HG03521 (cell line): ENCODE results near the gene LRRC8A.
"Not testable (repeated sequence)": the region's sequence is repeated elsewhere in the genome, so short reads cannot be mapped to it uniquely, and the experiment has no call there.

Experiments used
- ATAC-seq: cut with Tn5 transposase; IDR thresholded peaks from one replicate; pipeline ENCODE4 v1.9.1; 2021; ENCODE audit warnings: mild to moderate bottlenecking, moderate library complexity; ENCODE audit not compliant: unreplicated experiment

The LRRC8A gene

GRCh38 chr9:128881884-128882676 is at the start of gene LRRC8A, which contains the start of gene KYAT1:
LRRC8A (plus strand) TSS chr9:128882133; CDS start chr9:128907165, 25,032 bp downstream.
KYAT1 (minus strand) TSS chr9:128881950; CDS start chr9:128845405, 36,545 bp downstream.
- peak; percentile 89 for ATAC-seq

GRCh38 chr9:128833696-128834095 is 48.2 kb upstream of the LRRC8A start:
- ATAC-seq = no peak

GRCh38 chr9:128835246-128836210 is 46.4 kb upstream of the LRRC8A start:
- no peak for ATAC-seq

DNA sequence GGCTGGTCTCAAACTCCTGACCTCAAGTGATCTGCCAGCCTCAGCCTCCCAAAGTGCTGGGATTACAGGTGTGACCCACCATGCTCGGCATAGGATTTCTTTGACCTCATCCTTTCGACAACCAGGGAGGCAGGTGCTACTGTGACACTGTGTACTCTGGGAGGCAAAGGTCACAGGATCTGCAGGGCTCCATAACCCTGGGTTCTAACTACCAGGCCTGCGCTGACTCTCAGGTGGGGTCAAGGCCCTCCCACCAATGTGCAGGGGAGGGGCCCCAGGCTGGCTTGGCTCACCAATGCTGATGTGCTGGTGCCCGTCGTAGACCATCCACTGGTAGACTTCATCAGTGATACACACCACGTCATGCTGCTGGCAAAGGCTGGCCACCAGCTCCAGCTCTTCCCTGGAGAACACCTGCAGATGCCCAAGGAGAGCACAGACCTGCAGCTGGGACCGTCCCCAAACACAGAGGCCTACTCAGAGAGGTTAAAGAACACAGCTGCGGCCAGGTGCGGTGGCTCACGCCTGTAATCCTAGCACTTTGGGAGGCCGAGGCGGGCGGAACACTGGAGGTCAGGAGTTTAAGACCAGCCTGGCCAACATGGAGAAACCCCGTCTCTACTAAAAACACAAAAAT is 45.3 kb upstream of the LRRC8A start:
- no peak for ATAC-seq

DNA sequence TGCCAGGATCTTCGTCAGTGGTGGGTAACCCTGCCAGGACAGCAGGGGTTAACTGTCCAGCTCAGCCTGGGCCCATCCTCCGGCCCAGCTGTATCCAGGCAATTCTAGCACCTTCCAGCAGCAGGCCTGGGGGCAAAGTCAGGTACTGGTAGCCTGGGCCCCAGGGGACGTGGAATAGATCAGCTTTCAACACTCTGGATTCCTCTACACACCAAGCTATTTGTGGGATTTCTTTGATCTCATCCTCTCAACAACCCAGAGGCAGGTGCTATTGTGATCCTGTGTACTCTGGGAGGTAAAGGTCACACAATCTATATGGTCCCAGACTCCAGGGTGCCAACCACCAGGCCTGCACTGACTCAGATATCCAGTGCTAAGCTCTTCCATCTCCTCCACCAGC is 43.6 kb upstream of the LRRC8A start:
- no peak for ATAC-seq

DNA sequence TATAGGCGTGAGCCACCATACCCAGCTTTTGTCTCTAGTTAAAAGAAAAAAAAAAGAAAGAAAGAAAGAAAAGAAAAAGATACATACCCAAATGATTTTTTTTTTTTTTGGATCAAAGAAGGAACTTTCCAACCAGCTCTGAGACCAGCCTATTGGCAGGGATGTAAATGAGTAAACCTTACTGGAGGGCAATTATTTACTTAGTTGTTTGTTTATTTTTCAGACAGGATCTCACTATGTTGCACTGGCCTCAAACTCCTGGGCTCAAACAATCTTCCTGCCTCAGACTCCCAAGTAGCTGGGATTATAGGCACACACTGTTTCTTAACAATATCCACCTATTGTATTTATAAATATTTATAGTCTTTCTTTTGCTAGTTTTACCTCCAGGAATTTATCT is 41.4 kb upstream of the LRRC8A start:
- no peak for ATAC-seq

DNA sequence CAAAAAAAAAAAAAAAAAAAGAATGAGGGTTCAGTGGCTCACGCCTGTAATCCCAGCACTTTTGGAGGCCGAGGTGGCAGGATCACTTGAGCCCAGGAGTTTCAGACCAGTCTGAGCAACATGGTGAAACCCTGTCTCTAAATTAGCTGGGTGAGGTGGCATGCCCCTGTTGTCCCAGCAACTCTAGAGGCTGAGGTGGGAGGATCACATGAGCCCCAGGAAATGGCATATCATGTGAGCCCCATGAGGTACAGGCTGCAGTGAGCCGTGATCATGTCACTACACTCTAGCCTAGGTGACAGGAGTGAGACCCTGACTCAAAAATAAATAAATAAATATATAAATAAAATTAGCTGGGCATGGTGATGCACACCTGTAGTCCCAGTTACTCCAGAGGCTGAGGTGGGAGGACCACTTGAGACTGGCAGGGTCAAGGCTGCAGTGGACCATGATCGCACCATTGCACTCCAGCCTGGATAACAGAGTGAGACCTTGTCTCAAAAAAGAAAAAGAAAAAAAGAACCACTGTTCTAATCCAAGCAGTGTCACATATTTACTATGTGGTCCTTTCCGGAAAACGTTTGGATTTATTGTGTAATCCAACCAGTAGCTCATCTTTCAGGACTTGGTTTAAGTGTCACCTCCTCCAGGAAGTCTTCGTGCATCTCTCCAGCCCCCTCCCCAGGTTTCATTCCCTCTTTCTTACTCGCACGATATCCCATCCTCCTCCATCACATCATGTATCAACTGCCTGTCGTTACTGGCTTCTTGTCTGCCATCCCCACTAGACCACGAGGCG is 40.0 kb upstream of the LRRC8A start:
- ATAC-seq = no peak

GRCh38 chr9:128843171-128843570 is 38.8 kb upstream of the LRRC8A start:
- not testable (repeated sequence) for ATAC-seq

DNA sequence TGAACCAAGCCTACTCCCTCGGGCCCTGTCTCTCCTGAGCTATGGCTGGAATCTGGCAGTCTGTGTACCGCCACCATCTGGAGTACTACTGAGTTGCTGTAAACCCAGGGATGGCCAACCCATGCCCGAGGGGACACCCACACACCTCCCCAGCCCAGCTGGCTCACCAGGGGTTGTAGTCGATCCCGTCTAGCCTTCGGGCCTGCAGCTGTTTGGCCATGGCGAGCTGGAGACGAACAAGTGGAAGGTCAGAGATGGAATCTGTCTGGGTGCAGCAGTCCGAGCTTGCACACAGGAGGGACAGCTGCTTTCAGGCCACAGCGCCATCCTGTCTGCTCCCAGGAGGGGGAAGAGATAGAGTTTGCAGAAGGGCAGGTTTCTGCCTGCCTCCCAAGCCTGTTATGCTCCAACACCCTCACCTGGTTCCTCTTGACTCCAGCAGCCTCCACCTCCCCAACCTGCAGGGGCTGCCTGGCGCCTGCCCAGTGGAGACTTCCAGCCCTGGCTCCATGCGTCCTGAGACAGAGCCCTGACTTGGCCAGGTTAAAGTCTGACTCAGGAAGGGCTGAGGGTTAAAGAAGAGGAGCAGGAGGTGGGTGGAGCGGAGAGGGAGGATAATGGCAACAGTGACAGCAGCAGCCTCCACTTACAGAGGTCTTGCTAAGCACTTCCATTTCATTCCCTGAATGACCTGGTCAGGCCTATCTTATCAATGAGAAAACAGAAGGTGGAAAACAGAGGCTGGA is 36.6 kb upstream of the LRRC8A start:
- no peak for ATAC-seq

DNA sequence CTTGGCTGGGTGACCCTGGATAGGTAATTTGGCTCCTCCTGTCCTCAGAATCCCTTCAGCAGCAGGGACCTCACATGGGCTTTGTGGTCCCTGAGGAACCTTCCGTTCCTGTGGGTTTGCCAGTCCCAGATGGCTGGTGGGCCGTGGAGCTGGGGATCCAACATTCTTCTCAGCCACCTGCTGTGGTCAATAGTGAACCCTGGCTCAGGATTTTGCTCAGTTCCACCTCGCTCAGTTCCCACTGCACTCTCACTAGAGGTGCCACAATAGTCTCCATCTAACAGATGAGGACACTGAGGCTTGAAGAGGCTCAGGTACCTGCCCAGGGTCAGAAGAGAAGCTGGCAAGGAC is 35.3 kb upstream of the LRRC8A start:
- ATAC-seq = no peak

- ATAC-seq = no peak
Measured at GRCh38 chr9:128847803-128848202, 34.1 kb upstream of the LRRC8A start.

DNA sequence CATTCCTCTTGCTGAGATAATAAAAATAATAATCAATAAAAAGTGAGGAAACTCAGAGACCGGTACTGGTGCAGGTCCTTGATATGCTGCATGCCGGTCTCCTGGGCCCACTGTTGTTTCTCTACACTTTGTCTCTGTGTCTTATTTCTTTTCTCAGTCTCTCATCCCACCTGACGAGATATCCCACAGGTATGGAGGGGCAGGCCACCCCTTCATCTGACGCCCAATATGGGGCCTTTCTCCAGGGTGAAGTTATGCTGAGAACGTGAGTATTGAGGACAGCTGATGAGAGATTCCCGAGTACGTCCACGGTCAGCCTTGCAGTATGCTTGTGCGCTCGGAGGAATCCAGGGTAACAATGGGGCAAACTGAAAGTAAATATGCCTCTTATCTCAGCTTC is 30.9 kb upstream of the LRRC8A start:
- not testable (repeated sequence) for ATAC-seq

DNA sequence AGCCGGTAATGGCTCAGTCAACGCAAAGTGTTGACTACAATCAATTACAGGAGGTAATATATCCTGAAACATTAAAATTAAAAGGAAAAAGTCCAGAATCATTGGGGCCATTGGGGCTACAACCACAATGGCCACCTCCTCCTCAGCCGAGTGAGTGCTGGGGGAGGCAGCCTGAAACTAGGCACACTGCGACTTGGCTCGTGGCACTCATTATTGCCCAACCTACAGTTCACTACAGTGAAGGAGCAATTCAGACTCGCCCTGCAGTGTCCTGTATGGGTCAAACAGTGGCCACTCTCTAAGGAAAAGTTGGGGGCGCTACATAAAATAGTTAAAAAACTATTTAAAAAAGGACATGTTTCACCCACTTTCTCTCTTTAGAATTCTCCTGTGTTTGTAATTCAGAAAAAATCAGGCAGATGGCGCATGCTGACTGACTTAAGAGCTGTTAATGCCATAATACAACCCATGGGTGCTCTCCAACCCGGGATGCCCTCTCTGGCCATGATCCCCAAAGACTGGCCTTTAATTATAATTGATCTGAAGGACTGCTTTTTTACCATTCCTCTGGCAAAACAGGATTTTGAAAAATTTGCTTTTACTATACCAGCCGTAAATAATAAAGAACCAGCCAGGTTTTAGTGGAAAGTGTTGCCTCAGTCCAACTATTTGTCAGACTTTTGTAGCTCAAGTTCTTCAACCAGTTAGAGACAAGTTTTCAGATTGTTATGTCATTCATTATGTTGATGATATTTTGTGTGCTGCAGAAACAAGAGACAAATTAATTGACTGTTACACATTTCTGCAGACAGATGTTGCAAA is 29.9 kb upstream of the LRRC8A start:
- not testable (repeated sequence) for ATAC-seq

DNA sequence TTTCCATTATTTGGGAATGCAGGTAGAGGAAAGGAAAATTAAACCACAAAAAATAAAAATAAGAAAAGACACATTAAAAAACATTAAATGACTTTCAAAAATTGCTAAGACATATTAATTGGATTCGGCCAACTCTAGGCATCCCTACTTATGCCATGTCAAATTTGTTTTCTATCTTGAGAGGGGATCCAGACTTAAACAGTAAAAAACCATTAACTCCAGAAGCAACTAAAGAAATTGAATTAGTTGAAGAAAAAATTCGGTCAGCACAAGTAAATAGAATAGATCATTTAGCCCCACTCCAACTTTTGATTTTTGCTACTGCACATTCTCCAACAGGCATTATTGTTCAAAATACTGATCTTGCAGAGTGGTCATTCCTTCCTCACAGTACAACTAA is 29.3 kb upstream of the LRRC8A start:
- not testable (repeated sequence) for ATAC-seq

DNA sequence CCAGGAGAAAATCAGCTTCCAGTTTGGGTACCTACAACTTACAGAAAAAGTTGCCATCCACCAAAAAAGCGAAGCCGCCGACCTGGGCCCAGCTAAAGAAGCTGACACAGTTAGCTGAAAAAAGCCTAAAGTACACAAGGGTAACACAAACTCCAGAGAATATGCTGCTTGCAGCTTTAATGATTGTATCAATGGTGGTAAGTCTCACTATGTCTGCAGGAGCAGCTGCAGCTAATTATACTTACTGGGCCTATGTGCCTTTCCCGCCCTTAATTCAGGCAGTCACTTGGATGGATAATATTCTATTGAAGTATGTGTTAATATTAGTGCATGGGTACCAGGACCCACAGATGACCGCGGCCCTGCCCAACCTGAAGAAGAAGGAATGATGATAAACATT is 27.5 kb upstream of the LRRC8A start:
- not testable (repeated sequence) for ATAC-seq

DNA sequence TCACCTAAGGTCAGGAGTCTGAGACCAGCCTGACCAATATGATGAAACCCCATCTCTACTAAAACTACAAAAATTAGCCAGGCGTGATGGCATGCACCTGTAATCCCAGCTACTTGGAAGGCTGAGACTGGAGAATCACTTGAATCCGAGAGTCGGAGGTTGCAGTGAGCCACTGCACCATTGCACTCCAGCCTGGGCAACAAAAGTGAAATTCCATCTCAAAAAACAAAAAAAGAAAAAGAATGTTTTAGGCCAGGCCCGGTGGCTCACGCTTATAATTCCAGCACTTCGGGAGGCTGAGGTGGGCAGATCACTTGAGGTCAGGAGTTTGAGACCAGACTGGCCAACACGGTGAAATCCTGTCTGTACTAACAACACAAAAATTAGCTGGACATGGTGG is 23.5 kb upstream of the LRRC8A start:
- not testable (repeated sequence) for ATAC-seq

GRCh38 chr9:128860937-128861336 is 21.0 kb upstream of the LRRC8A start:
- no peak for ATAC-seq

- ATAC-seq = no peak
Measured at GRCh38 chr9:128861501-128861900, 20.4 kb upstream of the LRRC8A start.

DNA sequence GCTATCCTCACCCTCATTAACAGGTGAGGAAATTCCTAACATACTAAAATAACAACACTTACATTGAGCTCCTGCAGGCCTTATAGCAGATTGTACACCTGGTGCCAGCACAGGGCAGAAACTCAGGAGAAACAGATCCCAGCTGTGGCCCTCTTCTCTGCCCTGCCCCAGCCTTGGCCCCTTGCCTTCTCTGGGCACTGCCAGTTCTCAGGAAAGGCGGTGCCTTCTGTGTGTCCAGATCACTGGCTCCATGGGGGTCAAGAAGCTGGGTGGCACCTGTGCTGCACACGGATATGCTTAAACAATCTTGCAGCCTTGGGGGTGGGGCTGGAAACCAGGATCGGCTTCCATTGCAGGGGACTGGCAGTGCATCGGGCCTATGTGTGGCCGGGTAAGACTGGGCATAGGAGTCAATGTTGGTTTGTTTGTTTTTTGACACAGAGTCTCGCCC is 19.5 kb upstream of the LRRC8A start:
- ATAC-seq = no peak
